ENCODE data around the gene RXRB.

The RXRB gene

GRCh38 chr6:33211666-33212422 is 11.4 kb upstream of the RXRB start:
- no peak for DNase-seq (ENCODE audit: low spot score)

- no peak for DNase-seq (ENCODE audit: low spot score)
These were observed 10.7 kb upstream of the RXRB start for GRCh38 chr6:33211136-33211535.

- DNase-seq (ENCODE audit: low spot score), result no peak
These were observed 9.4 kb upstream of the RXRB start for GRCh38 chr6:33209856-33210255.

- DNase-seq (ENCODE audit: low spot score), result peak; percentile 77
These were observed 7.9 kb upstream of the RXRB start, which contains the start of gene RING1 for GRCh38 chr6:33208091-33208967. Gene RING1, plus strand, starts transcription at chr6:33208500. Its CDS starts 323 bp downstream, at chr6:33208823.

GRCh38 chr6:33207552-33208090 is 7.2 kb upstream of the RXRB start:
- peak; percentile 56 for DNase-seq (ENCODE audit: low spot score)

- DNase-seq (ENCODE audit: low spot score), result peak; percentile 87
These were observed 6.5 kb upstream of the RXRB start for GRCh38 chr6:33206864-33207551.

GRCh38 chr6:33206027-33206863 is 5.8 kb upstream of the RXRB start:
- no peak for DNase-seq (ENCODE audit: low spot score)

GRCh38 chr6:33205191-33206026 is 4.9 kb upstream of the RXRB start:
- peak; percentile 80 for DNase-seq (ENCODE audit: low spot score)

GRCh38 chr6:33204415-33205190 is 4.1 kb upstream of the RXRB start, which contains the start of gene HSD17B8:
Gene HSD17B8, plus strand, starts transcription at chr6:33204655. Its CDS starts 14 bp downstream, at chr6:33204669.
- DNase-seq (ENCODE audit: low spot score), result peak; percentile 82

GRCh38 chr6:33204165-33204414 is 3.6 kb upstream of the RXRB start:
- DNase-seq (ENCODE audit: low spot score), result no peak

- no peak for DNase-seq (ENCODE audit: low spot score)
These were observed 3.1 kb upstream of the RXRB start for GRCh38 chr6:33203443-33204164.

- no peak for DNase-seq (ENCODE audit: low spot score)
These were observed 2.3 kb upstream of the RXRB start for GRCh38 chr6:33202799-33203198.

GRCh38 chr6:33201935-33202334 is 1.5 kb upstream of the RXRB start:
- DNase-seq (ENCODE audit: low spot score), result no peak

- peak; percentile 40 for DNase-seq (ENCODE audit: low spot score)
These were observed 681 bp upstream of the RXRB start for GRCh38 chr6:33201147-33201545.

GRCh38 chr6:33199687-33200218 is 712 bp downstream of the RXRB start:
- DNase-seq (ENCODE audit: low spot score), result peak; percentile 86

- no peak for DNase-seq (ENCODE audit: low spot score)
These were observed 1.5 kb downstream of the RXRB start for GRCh38 chr6:33198853-33199436.

- no peak for DNase-seq (ENCODE audit: low spot score)
These were observed 2.2 kb downstream of the RXRB start for GRCh38 chr6:33198159-33198852.

All from RKO (cell line).